GM21526 (cell line): ENCODE results near the gene RMRP.
"Not testable (repeated sequence)": the region's sequence is repeated elsewhere in the genome, so short reads cannot be mapped to it uniquely, and the experiment has no call there.

Experiments used
- ATAC-seq: cut with Tn5 transposase; IDR thresholded peaks from one replicate; pipeline ENCODE4 v1.9.1; 2021; ENCODE audit warnings: moderate library complexity; ENCODE audit not compliant: unreplicated experiment, low FRiP score

RMRP gene

GRCh38 chr9:35646533-35647265, 11.1 kb downstream of the RMRP start:
- ATAC-seq, result peak; percentile 80

GRCh38 chr9:35646153-35646532, 11.7 kb downstream of the RMRP start:
- ATAC-seq, result no peak

- not testable (repeated sequence) for ATAC-seq
Observed at GRCh38 chr9:35645736-35646135, 12.1 kb downstream of the RMRP start.

- no peak for ATAC-seq
Observed at GRCh38 chr9:35643046-35643445, 14.8 kb downstream of the RMRP start.

- ATAC-seq, result not testable (repeated sequence)
Observed at GRCh38 chr9:35641478-35641877, 16.3 kb downstream of the RMRP start.

- not testable (repeated sequence) for ATAC-seq
Observed at GRCh38 chr9:35640431-35640830, 17.4 kb downstream of the RMRP start.

GRCh38 chr9:35639631-35640030, 18.2 kb downstream of the RMRP start:
- no peak for ATAC-seq

- ATAC-seq, result not testable (repeated sequence)
Observed at GRCh38 chr9:35639225-35639624, 18.6 kb downstream of the RMRP start.

- ATAC-seq, result not testable (repeated sequence)
Observed at GRCh38 chr9:35638751-35639150, 19.1 kb downstream of the RMRP start.

- ATAC-seq, result not testable (repeated sequence)
Observed at GRCh38 chr9:35637427-35637955, 20.3 kb downstream of the RMRP start.

- not testable (repeated sequence) for ATAC-seq
Observed at GRCh38 chr9:35636877-35637246, 21.0 kb downstream of the RMRP start.

GRCh38 chr9:35636135-35636876, 21.5 kb downstream of the RMRP start:
- no peak for ATAC-seq

- ATAC-seq, result no peak
Observed at GRCh38 chr9:35635730-35636129, 22.1 kb downstream of the RMRP start.

GRCh38 chr9:35629597-35629996, 28.2 kb downstream of the RMRP start:
- no peak for ATAC-seq

GRCh38 chr9:35628389-35628991, 29.3 kb downstream of the RMRP start:
- no peak for ATAC-seq

- no peak for ATAC-seq
Observed at GRCh38 chr9:35627575-35627974, 30.2 kb downstream of the RMRP start.

GRCh38 chr9:35619800-35620158, 38.0 kb downstream of the RMRP start:
- ATAC-seq, result no peak

- no peak for ATAC-seq
Observed at GRCh38 chr9:35618854-35619799, 38.7 kb downstream of the RMRP start.

GRCh38 chr9:35618325-35618727, 39.5 kb downstream of the RMRP start, which contains the start of gene CD72:
Gene CD72, minus strand, starts transcription at chr9:35618413. Its CDS starts 110 bp downstream, at chr9:35618303.
- ATAC-seq, result no peak

- ATAC-seq, result no peak
Observed at GRCh38 chr9:35617548-35617947, 40.3 kb downstream of the RMRP start.
